Activated CD8-positive, alpha-beta memory T cell treated with anti-CD3 and anti-CD28 coated beads, Interleukin-2, amount 50 U/mL, for 48 hours (primary cell): ENCODE results near the gene LRBA.
"Not testable (repeated sequence)": the region's sequence is repeated elsewhere in the genome, so short reads cannot be mapped to it uniquely, and the experiment has no call there.

Source experiments
- DNase-seq: peaks from one replicate; pipeline ENCODE4 v3.0.0-alpha.2; 2020

Gene LRBA

DNA sequence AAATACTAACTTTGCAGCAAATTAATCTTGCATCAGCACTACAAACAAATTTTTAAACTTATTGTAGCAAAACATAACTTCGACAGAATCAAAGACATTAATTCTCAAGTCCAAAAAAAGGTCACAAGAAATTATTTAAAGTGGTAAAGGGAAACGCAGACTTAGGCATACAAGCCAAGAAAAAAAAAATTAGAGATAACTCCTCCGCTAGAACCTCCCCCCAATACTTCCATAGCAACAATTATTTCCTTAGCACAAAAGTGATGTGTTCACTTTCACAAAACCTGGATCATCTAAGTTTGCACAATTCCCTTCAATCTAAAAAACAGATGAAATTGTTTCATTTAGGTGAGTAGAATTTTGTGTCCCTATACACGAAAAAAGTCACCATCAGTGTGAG is 1.1 kb downstream of the LRBA start:
- DNase-seq, result no peak

DNA sequence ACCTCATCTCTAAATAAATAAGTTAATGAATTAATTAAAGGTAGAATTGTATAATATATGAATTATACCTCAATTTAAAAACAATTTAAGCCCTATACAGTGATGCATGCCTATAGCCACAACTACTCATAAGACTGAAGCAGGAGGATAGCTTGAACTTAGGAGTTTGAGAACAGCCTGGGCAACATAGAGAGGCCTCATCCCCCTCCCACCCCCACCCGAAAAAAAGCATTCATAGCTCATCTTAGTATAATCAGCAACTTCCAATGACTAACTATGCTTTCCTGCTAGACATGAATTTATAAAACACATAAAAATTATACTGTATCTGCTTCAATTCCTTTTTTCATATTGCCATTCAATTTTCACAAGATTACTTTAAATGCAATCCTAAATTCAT is 1.6 kb downstream of the LRBA start:
- no peak for DNase-seq

DNA sequence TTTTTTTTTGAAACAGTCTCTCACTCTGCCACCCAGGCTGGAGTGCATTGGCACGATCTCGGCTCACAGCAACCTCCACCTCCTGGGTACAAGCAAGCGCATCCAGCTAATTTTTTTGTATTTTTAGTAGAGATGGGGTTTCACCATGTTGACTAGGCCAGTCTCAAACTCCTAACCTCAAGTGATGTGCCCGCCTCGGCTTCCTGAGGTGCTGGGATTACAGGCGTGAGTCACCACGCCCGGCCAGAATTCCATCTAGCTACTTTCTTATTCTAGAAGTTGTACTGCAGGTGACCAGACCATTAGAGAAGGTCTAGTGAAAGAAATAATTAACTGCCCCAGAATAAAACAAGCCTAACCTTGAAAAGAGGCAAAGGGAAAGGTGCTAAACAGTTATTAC is 2.3 kb downstream of the LRBA start:
- DNase-seq, result no peak

DNA sequence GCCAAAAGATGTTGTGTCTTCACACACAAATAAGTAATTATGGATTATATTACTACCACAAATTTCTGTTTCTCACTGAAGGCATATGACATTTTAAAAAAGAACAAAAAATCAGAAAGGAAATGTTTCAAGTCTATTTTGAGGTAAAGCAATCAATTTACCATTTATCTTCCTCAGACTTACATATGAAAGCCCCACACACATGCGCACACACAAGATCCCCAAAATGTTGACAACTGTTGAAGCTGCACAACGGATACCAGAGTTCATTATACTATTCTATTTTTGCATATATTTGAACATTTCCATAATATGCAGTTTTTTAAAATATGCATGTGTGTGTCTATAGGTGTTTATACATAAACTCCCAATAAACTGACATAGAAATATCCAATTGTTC is 2.7 kb downstream of the LRBA start:
- DNase-seq, result no peak

- DNase-seq, result no peak
Observed at GRCh38 chr4:151004222-151004621, 10.9 kb downstream of the LRBA start.

GRCh38 chr4:151000747-151001429 is 14.2 kb downstream of the LRBA start:
- DNase-seq, result peak; percentile 41

DNA sequence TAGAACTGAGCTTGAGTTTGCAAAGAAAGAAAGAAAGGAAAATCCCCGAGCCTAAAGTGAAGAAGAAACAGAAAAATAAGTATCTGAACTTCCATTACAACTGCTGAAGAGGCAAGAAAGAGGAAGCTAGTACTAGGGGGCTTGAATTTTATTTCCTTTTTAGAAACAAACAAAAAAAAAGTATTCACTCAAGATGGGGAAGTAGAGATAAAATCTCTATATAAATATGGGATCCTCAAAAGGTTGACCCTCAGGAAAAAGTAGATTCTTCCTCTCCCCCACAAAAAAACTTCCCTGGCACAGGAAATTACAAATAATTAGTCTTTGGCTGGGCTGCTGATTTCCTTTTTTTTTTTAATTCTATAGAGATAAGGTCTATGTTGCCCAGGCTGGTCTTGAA is 16.0 kb downstream of the LRBA start:
- DNase-seq, result no peak

- DNase-seq, result no peak
Observed at GRCh38 chr4:150997141-150997540, 17.9 kb downstream of the LRBA start.

GRCh38 chr4:150994721-150995120 is 20.4 kb downstream of the LRBA start:
- no peak for DNase-seq

- not testable (repeated sequence) for DNase-seq
Observed at GRCh38 chr4:150993577-150993976, 21.5 kb downstream of the LRBA start.

- DNase-seq, result no peak
Observed at GRCh38 chr4:150990993-150991392, 24.1 kb downstream of the LRBA start.

DNA sequence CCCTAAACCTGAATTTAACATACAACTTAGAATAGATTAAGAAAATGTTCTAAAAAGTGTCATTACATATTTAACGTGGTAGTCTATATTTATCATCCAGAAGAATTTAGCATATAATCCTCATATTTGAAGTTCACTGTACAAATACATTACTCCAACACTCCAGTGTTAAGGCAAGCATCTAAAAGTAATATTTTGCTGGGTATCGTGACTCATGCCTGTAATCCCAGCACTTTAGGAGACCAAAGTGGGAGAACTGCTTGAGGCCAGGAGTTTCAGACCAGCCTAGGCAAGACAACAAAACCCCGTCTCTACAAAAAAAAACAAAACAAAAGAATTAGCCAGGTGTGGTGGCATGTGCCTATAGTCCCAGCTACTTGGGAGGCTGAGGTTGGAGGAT is 24.8 kb downstream of the LRBA start:
- DNase-seq, result no peak

DNA sequence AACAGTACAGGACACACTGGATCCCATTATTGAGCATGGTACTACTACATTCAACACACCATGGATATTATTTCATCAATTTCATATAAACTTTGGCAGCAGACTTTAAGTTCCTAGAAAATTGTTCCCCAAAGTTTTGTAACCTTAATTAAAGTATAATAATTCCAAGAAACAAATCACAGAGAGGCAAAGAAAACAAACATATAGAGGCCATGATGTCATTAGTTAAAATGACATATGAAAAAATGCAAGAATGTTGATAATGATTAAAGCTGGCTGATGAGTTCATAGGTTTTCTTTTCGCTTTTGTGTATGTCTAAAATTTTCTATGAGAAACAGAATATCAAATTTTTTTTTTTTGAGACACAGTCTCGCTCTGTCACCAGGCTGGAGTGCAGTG is 26.8 kb downstream of the LRBA start:
- DNase-seq, result no peak

- DNase-seq, result no peak
Observed at GRCh38 chr4:150987204-150987603, 27.9 kb downstream of the LRBA start.

GRCh38 chr4:150986085-150986484 is 29.0 kb downstream of the LRBA start:
- DNase-seq, result no peak

- DNase-seq, result no peak
Observed at GRCh38 chr4:150983851-150984250, 31.2 kb downstream of the LRBA start.

GRCh38 chr4:150982557-150983233 is 32.4 kb downstream of the LRBA start:
- DNase-seq, result no peak

GRCh38 chr4:150978738-150979575 is 36.1 kb downstream of the LRBA start:
- DNase-seq, result no peak

DNA sequence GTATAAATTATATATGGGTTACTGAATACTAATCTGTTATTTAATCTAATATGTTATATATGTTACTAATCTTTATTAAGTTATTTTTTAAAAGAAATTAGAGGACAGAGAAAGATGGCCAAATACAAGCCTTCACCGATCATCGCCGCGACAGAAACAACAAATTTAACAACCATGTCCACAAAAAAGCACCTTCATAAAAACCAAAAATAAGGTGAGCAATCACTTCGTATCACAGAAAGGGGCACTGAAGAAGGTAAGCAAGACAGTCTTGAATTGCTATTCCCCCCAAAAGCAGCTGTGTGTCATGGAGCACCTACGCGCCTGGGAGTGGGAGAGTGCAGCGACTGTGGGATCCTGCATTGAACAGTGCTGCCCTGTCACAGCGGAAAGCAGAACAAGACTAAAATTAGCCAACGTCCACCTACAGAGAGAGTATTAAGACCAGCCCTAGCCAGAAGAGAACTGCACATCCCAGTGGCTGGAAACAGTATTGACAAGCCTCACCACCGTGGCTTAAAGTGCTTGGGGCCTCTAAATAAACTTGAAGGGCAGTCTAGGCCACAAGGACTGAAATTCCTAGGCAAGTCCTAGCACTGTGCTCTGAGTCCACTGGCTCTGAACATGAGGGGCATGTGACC is 38.5 kb downstream of the LRBA start:
- DNase-seq, result no peak

DNA sequence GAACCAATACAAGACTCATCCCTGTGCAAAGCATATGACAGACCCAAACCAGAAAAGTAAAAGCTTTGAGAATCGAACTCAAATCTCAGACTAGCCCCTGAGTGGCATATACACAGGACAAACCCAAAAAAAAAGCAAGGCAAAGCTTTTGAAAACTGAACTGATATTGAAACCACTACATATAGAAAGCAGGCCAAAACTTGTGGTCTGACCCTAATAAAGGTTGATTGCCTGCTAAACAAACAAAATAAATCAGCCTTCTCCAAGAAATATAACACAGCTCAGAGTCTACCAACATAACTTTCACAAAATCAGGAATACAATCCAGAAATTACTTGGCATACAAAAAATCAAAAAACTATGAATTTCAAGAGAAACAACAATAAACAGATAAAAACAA is 40.3 kb downstream of the LRBA start:
- DNase-seq, result no peak

DNA sequence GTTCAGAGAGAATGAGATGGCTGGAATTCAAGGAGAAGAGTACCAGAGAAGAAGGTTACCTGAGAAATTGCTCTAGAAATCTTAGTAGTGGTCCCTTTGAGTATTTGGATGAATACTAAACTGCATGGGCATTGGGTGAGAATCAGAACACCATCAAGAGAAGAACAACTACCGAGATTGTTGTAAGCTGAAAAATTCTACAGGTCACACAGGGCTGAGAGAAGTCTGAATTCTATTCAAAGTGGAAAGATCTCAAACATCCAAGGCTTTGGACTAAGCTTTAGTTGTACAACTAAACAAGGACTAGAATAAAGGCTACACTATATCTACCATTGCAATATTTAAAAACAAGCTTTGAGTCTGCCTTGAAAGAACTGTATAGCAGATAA is 40.8 kb downstream of the LRBA start:
- no peak for DNase-seq

- no peak for DNase-seq
Observed at GRCh38 chr4:150973626-150974251, 41.3 kb downstream of the LRBA start.

- DNase-seq, result no peak
Observed at GRCh38 chr4:150972592-150972991, 42.5 kb downstream of the LRBA start.
